GM18526 (cell line): Measurements from ENCODE around the gene CMA1.

ENCODE experiments used
- POLR2A ChIP-seq: IDR thresholded peaks from 3 replicates; pipeline ENCODE4 v1.6.1; 2011; ENCODE audit not compliant: insufficient read length; ENCODE audit errors: extremely low read depth

The CMA1 gene, protein sequence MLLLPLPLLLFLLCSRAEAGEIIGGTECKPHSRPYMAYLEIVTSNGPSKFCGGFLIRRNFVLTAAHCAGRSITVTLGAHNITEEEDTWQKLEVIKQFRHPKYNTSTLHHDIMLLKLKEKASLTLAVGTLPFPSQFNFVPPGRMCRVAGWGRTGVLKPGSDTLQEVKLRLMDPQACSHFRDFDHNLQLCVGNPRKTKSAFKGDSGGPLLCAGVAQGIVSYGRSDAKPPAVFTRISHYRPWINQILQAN

DNA sequence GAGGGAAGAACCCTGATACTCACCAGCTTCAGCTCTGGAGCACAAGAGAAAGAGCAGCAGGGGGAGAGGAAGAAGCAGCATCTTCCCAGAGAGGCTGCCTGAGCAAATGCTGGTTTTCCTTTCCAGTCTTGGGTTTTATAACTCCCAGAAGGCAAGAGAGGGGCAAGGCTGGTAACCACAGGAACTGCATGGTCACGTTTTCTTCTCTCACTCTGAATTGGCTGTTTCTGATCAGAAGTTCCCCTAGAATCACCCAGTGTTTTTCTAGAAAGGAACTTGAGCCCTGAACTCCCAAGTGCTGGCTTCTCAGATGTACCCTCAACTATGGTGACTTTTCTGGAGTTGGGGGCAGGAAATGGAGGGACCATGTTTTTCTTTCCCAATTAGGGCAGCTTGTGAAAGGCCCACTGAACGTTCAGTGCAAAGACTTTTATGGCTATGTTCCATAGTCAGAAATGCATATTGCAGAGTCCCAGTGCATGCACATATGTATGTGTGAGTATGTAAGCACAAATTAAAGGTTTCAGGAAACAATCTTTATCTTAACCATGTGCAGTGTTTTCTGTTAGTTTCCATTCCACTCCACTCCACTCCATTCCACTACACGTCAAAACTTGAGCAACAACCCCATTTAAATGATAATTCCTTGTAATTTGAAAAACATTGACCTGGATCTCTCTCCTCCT, at the start of gene CMA1:
TSS of gene CMA1 (minus strand) at position 111 of the 686 bp plus-strand sequence. CDS start at position 81, 30 bp downstream.
- no peak for TF ChIP-seq POLR2A

DNA sequence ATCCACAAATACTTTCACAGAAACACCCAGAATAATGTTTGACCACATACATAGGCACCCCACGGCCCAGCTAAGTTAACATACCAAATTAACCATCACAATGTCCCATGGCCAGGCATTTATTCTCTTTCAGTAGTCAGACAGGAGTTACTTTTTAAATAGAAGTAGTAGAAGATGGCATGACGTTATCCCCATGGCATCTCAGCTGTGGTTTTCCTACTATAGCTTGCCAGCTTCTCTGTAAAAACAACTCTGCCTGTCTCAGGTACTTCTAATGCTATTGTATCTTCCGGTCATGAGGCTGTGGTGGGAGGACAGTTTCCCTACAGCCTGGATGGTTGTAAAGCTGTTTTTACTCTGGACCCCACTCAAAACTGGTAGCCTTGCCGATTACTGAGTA, 48.7 kb upstream of the CMA1 start:
- no peak for TF ChIP-seq POLR2A

GRCh38 chr14:24542346-24542936, 34.4 kb upstream of the CMA1 start:
- no peak for TF ChIP-seq POLR2A

- TF ChIP-seq POLR2A = no peak
Measured at GRCh38 chr14:24535737-24536136, 27.7 kb upstream of the CMA1 start.

DNA sequence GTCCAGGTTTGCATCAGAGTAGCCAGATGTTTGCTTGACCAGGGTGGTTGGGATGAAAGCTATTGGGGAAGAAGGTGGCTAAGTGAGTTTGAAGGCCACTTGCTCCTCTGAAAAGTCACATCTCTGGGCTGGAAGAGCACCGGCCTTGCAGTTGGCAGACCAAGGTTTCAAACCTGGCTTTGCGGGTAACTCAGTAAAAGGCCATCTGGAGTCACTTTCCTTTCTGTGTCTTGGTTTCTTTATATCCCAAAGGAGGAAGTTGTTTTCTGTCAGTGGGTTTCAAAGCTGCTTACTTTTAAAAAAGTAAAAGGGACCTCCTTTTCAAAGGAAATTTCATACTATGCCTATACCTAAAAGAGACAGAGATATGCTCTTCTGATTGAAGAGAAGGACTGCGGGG, 26.2 kb upstream of the CMA1 start:
- no peak for TF ChIP-seq POLR2A

- TF ChIP-seq POLR2A = no peak
Measured at GRCh38 chr14:24518851-24519250, 10.8 kb upstream of the CMA1 start.

DNA sequence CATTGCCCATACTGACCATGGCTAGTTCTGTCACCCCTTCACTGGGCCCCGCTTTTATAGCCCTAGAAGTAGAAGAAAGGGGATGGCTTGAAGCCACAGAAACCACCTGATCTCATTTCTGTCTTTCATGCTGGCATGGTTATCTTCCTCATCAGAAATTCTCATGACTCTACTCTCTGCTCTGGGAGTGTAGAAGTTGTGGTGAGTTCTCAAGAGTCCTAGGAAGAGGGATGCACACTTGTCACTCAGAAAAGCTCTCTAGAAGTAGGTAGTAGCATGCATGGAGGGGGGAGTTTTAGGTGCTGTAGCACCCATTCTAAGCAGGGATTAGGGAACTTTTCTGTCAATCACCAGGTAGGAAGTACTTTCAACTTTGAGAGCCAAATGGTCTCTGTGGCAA, 6.1 kb upstream of the CMA1 start:
- no peak for TF ChIP-seq POLR2A

GRCh38 chr14:24513009-24513408, 4.9 kb upstream of the CMA1 start:
- TF ChIP-seq POLR2A = no peak

DNA sequence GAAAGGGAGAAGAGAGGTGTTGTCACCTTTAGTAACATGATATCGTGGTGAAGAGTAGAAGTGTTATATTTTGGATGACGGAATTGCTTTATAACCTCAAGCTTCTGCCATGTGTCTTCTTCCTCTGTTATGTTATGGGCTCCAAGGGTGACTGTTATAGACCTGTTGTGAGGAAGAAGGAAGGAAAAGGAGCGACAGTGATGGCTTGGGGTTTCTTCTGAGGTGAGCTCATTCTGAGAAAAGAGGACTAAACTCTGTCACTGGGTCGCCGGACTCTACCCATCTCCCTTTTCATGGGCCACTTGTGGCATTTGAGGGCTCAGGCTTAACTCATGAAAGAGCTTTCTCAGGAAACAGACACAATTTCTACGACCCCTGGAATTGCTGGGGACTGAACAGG, 1.6 kb downstream of the CMA1 start:
- no peak for TF ChIP-seq POLR2A

DNA sequence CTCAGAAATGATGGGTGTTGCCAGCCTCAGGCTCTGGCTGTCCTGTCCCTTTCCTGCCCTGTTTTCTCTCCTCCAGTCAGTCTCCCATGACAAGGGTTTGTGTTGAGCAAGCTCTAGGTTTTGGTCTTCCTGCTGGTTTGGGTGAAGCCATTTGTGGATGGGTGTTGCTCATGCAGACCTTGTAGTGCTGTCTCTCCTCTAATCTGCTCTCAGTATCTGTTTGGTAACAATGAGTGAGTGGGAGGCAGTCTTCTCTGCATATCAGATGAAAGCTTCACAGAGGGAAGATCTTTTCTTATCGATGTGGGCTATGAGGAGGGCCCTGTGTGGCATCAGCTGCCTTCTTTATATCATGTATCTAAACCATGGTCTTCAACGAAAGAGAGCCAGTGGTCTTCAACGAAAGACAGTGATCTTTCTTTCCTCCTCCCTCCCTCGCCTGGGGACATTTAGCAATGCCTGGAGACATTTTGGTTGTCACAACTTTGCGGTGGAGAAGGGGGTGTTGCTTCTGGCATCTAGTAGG, 3.6 kb downstream of the CMA1 start:
- TF ChIP-seq POLR2A = no peak

GRCh38 chr14:24483604-24484252, 24.3 kb downstream of the CMA1 start:
- TF ChIP-seq POLR2A = no peak

DNA sequence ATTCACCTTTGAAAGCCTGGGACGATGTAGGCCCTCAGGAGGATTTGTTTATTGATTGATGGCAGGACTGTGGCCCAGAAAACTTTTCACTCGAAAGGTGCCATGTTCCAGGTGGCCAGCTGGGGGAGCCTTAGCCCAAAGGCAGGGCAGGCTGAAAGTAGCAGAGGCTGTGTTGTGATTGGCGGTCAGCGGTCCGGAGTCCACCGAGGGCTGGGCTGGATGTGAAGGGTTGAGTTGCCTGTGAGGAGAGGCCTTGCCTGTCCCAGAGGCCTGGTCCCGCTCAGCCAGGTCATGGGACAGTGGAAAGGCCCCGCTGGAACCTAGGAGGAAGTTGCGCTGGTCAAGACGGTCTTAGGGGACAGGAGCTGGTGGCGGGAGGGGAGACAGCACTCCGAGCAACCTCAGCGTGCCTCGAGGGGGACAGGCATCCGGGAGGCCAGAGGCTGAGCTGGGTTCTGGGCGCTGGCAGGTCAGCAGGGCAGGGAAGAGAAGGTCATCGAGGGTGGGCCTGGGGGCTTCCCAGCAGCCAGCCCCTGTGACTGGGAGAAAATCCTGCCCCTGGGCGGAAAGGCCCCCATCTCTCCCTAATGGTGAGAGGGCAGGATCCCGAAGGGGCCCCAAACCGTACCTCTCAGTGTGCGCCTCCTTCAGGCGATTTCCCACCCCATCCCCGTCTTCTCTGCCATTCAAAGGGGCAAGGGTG, 26.3 kb downstream of the CMA1 start:
- no peak for TF ChIP-seq POLR2A

DNA sequence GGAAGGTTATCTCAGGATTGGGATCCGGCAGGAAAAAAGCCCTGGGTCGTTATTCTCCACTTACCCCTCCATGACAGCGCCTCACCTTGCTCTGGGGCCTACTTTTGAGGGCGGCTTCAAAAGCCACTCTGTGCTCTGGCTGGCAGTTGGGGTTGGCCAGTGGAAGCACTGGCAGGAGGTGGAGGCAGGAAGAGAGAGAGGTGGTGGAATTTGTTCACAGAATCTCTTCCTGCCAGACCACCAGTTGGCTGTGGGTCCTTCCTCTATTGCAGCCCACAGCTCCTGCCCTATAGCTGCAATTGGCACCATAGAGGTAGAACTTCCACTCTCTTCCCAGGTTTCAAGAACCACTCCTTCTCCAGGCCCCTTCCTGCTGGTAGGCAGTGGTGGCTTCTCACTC, 32.8 kb downstream of the CMA1 start:
- TF ChIP-seq POLR2A = no peak

DNA sequence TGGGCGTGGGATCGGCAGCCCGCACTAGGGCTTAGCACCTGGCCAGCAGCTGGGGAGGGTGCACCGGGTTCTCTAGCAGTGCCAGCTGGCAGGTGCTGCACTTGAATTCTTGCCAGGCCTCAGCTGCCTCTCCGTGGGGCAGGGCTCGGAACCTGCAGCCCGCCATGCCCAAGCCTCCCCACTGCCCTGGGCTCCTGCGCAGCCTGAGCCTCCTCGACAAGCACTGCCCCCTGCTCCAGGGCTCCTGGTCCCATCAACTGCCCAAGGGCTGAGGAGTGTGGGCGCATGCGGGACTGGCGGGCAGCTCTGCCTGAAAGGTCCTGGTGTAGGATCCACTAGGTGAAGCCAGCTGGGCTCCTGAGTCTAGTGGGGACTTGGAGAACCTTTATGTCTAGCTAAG, 34.9 kb downstream of the CMA1 start:
- TF ChIP-seq POLR2A = no peak

DNA sequence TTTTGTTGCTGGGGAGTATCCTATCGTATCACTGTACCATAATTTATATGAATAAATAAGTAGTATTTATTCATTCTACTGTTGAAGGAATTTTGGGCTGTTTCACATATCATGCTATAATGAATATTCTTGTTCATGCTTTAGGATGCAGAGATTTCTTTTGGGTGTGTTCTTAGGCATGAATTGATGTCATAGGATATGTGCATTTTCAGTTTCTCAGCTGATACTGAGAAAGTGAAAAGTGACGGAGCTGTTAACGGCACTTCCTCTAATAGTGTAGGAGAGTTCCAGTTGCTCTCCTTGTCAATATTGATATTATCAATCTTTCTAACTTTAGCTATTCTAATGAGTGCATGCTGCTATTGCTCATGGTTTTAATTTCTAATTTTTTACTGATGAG, 42.3 kb downstream of the CMA1 start:
- no peak for TF ChIP-seq POLR2A

- no peak for TF ChIP-seq POLR2A
Measured at GRCh38 chr14:24465368-24465767, 42.7 kb downstream of the CMA1 start.
